RKO (cell line): ENCODE data around the gene CREM.
"Not testable (repeated sequence)": the region's sequence is repeated elsewhere in the genome, so short reads cannot be mapped to it uniquely, and the experiment has no call there.

Experiments
- DNase-seq: peaks from one replicate; pipeline ENCODE4 v3.0.0-alpha.2; 2016; ENCODE audit warnings: low spot score

Gene CREM

DNA sequence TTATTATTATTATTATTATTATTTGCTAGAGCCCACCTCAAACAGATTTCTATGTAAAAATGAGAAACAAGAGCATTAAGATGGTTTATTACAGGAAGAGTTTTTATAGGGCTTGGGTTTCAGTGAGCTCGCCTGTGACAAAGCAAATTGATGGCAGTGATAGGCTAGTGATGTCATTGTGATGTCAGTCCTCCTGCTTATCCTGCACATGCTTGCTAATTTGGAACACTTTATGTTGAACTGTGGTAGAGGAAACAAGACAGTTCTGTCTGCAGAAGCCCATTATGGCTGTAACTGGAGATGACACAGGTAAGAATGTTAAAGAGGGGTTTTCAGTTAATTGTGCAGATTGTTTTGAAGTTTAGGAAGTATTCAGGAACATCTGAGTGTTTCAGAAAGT lies 68.3 kb downstream of the CREM start:
- DNase-seq: peak; percentile 87

- DNase-seq: peak; percentile 100
Measured at GRCh38 chr10:35195361-35196306, 69.0 kb downstream of the CREM start.

DNA sequence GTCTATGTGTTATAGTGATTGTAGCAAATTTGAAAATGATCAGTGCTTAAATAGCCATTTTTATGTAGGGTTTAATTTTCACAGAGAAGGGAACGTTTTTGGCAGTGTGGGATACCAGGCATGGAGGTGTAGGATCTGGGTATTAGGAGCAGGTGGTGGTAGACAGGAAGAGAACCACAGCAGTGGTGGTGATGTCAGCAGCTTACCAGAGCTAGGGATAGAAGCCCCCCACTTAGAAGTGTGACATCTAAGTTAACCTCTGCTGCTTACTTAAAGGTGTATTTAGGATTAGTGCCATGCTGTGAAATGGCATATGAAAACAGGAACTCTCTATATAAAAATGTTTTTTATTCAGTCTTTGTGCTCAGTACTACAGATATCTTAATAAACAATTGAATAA lies 73.8 kb downstream of the CREM start:
- DNase-seq: no peak

GRCh38 chr10:35201234-35201633 lies 74.6 kb downstream of the CREM start:
- DNase-seq: no peak

- no peak for DNase-seq
Measured at GRCh38 chr10:35202050-35202449, 75.4 kb downstream of the CREM start.

DNA sequence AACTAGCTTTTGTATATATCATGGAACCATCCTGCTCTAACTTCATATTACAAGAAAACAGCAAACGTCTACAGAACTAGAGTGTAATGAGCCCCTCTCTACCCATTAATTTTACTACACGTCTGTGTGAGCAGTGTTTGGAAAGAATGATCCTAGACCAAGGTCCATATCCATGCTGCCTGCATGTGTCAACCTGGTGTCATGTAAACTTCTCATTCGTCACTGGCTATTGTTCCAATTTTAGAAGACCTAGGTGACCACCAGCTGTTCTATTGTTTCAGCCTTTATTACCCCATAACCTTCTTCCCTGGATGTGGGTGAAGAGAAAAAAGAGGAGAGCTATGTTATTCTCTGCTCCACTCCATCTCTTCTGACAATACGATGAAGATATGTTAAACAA lies 77.1 kb downstream of the CREM start:
- no peak for DNase-seq

GRCh38 chr10:35204650-35205319 lies 78.1 kb downstream of the CREM start:
- DNase-seq: no peak

DNA sequence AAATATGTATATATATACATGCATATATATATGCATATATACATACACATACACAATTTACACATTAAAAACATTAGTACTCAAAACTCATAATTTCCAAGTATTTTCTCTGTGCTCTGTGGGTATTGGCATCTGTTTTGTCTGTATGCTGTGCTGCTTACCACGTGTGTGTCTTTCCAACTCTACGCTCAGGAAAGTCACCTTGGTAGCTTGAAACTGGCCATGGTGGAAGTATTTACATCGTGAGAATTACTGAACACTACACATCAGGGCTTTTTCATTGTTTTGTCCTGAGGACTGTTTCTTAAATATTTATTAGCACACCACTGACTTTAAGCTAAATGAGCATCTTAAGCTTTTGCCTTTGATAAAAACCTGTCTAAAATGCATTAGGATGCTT lies 79.6 kb downstream of the CREM start:
- no peak for DNase-seq

DNA sequence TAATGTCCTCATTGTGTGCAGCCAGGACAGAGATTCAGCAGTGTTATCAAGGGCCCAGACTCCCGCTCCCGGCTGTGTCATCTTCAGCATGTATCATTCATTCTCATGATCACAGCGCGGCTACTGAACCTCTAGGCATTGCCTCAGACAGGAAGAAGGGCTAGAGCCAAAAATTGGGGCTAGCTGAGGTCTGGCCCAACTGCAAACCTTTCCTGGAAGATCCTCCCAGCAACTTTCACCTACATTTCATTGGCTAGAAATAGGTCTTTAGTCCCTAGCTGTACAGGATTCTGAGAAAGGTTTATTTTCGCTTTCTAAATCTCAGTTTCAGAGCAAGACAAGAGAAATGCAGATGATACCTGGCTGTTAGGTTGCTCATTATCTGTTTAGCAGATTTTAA lies 81.9 kb downstream of the CREM start:
- no peak for DNase-seq

DNA sequence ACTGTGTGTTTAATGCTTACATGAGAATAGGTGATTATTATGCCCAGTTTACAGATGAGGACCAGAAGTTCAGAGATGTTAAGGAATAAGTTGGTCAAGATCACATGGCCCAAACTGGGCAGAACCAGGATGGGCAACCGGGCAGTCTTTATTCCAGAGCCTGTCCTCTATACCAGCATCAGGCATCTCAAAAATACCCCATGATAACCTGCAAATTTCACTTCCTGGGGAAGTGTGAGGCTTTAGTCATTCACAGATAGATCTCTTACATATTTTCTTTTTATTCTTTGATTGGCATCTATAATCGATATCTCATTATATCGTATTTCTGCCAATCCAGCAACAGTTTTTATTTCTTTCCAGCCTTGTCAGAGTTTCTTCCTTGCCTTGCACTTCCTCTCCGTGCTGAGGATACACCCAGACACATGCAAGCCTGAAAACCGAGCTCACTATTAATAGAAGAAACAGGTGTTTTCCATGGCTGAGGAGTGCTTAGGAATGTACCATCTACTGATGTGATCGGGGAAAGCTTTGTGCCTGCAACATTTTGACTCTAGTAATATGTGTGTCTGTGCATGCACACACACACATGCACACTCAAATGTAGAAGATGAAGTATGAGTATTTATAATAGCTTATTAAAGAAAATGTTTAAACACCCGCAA lies 82.4 kb downstream of the CREM start:
- no peak for DNase-seq

DNA sequence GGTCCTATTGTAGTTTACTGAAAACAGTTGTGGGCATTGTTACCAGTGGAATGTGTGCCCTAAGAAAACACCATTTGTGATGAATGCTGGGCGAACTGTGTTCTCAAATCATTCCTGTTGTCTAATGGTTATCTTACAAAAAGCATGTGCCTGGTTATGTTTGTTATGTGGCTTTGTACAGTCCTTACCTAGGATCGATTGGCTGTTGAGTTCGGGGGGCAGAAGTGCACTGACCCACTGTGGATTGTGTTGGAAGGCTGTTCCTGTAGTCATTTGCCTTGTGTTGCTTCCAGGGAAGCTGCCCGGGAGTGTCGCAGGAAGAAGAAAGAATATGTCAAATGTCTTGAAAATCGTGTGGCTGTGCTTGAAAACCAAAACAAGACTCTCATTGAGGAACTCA lies 84.3 kb downstream of the CREM start:
- no peak for DNase-seq

- no peak for DNase-seq
Measured at GRCh38 chr10:35211390-35211789, 84.7 kb downstream of the CREM start.

DNA sequence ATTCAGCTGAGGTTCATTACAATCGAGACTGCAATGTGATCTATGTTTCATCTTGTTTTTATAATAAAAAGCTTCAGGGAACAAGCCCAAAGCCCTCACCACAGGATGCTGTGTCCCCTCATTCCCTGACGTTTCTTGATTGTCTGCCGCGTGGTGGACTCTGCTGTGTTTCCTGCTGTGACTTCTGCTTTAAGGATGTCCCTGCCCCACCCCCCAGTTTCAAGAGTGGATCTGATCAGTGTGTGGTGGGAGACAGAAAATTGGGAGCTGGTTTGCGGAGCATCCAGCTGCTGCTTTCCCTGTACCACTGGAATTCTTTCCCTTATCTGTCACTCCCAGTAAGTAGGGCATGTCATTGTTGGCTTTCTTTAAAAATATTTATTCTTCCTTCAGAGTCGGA lies 86.2 kb downstream of the CREM start:
- no peak for DNase-seq

GRCh38 chr10:35213699-35214098 lies 87.1 kb downstream of the CREM start:
- DNase-seq: no peak

DNA sequence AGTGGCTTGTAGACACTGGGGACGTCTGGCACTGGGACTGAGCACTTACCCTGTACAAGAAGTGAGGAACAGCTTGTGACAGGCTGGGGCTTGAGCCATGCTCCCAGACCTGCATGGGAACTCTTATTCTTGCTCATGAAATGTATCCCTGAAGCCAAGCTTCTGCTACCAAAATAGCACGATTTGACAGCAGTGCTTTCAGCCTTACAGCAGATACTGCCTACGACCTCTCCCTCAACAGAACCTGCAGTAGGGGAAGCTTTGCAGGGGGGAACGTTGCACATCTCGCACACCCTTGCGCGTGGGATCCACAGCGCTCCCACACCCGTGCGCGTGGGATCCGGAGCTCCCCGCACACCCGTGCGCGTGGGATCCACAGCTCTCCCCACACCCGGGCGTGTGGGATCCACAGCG lies 88.0 kb downstream of the CREM start:
- DNase-seq: no peak

DNA sequence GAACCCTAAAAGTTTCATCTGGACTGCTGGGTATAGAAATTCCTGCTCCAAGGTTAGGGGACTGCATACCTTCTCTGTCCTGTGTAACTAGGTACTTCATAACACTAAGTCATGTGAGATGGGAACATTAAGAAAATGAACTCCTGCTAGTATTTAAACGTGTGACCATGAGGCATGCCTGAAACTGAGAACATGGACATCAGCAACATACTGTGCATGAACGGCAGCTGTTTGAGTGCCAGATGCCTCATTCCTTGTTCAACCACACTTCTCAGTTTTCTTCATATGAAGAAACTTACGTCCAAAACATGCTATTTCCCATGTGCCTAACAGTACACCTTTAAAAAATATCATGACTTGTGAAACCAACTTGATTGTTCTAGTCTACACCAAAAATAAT lies 88.5 kb downstream of the CREM start:
- DNase-seq: no peak

DNA sequence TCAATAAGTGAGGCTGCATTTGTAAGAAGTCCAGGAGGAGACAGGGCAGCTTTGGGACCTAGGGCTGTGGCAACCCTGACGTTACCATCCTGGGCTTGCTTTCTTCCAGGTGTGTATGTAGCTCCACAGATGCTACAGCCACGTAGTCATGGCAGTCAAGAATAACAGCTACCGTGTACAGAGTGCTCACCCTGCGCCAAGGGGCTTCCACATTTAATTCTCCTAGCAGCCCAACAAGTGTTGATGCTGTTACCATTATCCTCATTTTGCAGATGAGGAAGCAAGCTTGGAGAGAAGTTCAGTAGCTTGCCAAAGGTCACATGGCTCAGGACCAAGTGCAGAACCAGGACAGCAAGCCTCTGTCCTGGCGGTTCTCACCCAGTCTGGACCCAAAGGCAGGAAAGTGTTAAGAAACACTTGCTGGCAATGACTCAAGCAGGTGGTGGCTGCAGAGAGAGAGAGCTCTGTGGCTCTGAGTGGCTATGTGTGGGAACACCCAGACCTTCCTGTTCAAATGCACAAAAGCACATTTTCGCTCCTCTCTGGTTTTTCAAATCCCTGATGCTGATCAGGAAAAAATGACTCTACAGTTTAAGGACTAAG lies 89.8 kb downstream of the CREM start:
- peak; percentile 38 for DNase-seq

GRCh38 chr10:35216956-35217355 lies 90.3 kb downstream of the CREM start:
- not testable (repeated sequence) for DNase-seq

- no peak for DNase-seq
Measured at GRCh38 chr10:35217455-35217854, 90.8 kb downstream of the CREM start.

- DNase-seq: peak; percentile 90
Measured at GRCh38 chr10:35218339-35218955, 91.8 kb downstream of the CREM start.

DNA sequence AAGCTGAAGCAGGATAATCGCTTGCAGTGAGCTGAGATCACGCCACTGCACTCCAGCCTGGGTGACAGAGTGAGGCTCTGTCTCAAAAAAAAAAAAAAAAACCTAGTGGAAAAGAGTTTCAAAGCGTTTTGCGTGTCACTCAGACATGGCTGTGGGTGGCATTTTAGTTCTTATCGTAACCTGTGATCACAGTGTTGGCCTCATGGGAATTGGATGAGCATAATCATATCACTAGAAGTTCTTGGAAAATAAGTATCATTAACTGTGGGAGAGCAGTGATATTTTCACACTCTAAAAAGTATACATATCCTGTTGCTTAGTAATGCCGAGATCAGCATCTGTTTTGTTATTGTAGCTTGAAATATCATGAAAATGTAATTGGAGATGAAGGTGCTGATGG lies 92.6 kb downstream of the CREM start:
- no peak for DNase-seq
